Lower leg skin (tissue), 3 donors: ENCODE measurements around the gene SLC2A6.

ENCODE experiments used
- POLR2A ChIP-seq, 2 donors: fragments of 450-650 bp; IDR thresholded peaks; one replicate each; pipeline ENCODE4 v1.6.1; 2016 to 2017; ENCODE audit warnings: antibody characterized with exemption in 2 of 2, mild to moderate bottlenecking in 1 of 2, moderate library complexity in 1 of 2
- TF ChIP-seq, protein P1 (sequence below), 3 donors: fragments of 450-650 bp; IDR thresholded peaks; one replicate each; pipeline ENCODE4 v1.5.1; 2016; ENCODE audit warnings: antibody characterized with exemption in 3 of 3, mild to moderate bottlenecking in 3 of 3, moderate library complexity in 2 of 3

- TF ChIP-seq, protein P1, sequence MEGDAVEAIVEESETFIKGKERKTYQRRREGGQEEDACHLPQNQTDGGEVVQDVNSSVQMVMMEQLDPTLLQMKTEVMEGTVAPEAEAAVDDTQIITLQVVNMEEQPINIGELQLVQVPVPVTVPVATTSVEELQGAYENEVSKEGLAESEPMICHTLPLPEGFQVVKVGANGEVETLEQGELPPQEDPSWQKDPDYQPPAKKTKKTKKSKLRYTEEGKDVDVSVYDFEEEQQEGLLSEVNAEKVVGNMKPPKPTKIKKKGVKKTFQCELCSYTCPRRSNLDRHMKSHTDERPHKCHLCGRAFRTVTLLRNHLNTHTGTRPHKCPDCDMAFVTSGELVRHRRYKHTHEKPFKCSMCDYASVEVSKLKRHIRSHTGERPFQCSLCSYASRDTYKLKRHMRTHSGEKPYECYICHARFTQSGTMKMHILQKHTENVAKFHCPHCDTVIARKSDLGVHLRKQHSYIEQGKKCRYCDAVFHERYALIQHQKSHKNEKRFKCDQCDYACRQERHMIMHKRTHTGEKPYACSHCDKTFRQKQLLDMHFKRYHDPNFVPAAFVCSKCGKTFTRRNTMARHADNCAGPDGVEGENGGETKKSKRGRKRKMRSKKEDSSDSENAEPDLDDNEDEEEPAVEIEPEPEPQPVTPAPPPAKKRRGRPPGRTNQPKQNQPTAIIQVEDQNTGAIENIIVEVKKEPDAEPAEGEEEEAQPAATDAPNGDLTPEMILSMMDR (IDR thresholded peaks at IDR 0.05), result no peak
- TF ChIP-seq POLR2A (IDR thresholded peaks at IDR 0.05), result no peak
Observed at GRCh38 chr9:133518200-133518599, 39.3 kb upstream of the SLC2A6 start.
